KMS-11 (cell line): ENCODE results near the gene CCDC158.

Experiments
- H2AFZ ChIP-seq: fragments of 200-600 bp; sonication (generic); 2 replicates; pipeline ENCODE4 v1.6.1; 2016; ENCODE audit warnings: antibody characterized with exemption, mixed run types, low read depth
- H3K27ac ChIP-seq: fragments of 200-600 bp; sonication (generic); 2 replicates; pipeline ENCODE4 v1.6.1; 2016; ENCODE audit warnings: mild to moderate bottlenecking, mixed run types
- H3K27me3 ChIP-seq: fragments of 200-600 bp; sonication (generic); 2 replicates; pipeline ENCODE4 v1.6.1; 2017; ENCODE audit warnings: mild to moderate bottlenecking, low read depth, mixed run types, moderate library complexity; ENCODE audit not compliant: insufficient read depth
- H3K36me3 ChIP-seq: fragments of 200-600 bp; sonication (generic); 2 replicates; pipeline ENCODE4 v1.6.1; 2017; ENCODE audit warnings: mild to moderate bottlenecking, mixed run types; ENCODE audit not compliant: insufficient read depth
- H3K4me1 ChIP-seq: fragments of 200-600 bp; sonication (generic); 2 replicates; pipeline ENCODE4 v1.6.1; 2016; ENCODE audit warnings: mild to moderate bottlenecking, low read depth, mixed run types; ENCODE audit not compliant: poor library complexity, severe bottlenecking
- H3K4me2 ChIP-seq: fragments of 200-600 bp; sonication (generic); 2 replicates; pipeline ENCODE4 v1.7.0; 2016; ENCODE audit warnings: mild to moderate bottlenecking, mixed run types
- H3K4me3 ChIP-seq: fragments of 200-600 bp; sonication (generic); IDR thresholded peaks from 2 replicates; pipeline ENCODE4 v1.6.1; 2017; ENCODE audit warnings: low read depth, low read length, mixed read lengths; ENCODE audit not compliant: insufficient read depth
- H3K79me2 ChIP-seq: fragments of 200-600 bp; sonication (generic); 2 replicates; pipeline ENCODE4 v1.6.1; 2016; ENCODE audit warnings: low read depth, mixed run types; ENCODE audit not compliant: insufficient read depth
- H3K9ac ChIP-seq: fragments of 200-600 bp; sonication (generic); 2 replicates; pipeline ENCODE4 v1.6.1; 2016; ENCODE audit warnings: mild to moderate bottlenecking, mixed run types
- H4K20me1 ChIP-seq: fragments of 200-600 bp; sonication (generic); 2 replicates; pipeline ENCODE4 v1.6.1; 2016; ENCODE audit warnings: mild to moderate bottlenecking, mixed run types; ENCODE audit not compliant: insufficient read depth
- TF ChIP-seq, protein P1 (sequence below): fragments of 200-600 bp; sonication (generic); conservative IDR thresholded peaks from 2 replicates; pipeline ENCODE4 v1.6.1; 2017; ENCODE audit warnings: low read depth, mild to moderate bottlenecking, antibody characterized with exemption, low read length, moderate library complexity, mixed read lengths

Gene CCDC158

DNA sequence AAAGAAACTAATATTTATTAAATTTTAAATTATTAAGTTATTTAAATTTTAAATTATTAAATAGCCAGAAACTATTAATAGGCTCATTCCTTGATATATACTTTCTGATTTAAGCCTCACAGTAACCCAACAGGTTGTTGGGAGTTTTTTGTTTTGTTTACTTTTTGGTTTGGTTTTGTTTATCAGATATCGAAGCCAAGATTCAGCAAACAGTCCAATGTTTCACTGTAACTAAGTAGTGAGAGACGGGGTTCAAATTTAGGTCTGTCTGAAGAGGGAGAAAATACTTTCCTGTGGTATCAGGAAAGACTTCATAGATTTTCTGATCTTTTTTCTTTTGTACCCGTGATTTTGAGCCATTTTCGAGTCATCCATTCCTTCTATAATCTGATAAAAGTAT lies 54.2 kb downstream of the CCDC158 start:
- H3K4me2 ChIP-seq: no peak overlapping the region
- H3K79me2 ChIP-seq: no peaks in the 10 kb centered on the region
- TF ChIP-seq, protein P1, sequence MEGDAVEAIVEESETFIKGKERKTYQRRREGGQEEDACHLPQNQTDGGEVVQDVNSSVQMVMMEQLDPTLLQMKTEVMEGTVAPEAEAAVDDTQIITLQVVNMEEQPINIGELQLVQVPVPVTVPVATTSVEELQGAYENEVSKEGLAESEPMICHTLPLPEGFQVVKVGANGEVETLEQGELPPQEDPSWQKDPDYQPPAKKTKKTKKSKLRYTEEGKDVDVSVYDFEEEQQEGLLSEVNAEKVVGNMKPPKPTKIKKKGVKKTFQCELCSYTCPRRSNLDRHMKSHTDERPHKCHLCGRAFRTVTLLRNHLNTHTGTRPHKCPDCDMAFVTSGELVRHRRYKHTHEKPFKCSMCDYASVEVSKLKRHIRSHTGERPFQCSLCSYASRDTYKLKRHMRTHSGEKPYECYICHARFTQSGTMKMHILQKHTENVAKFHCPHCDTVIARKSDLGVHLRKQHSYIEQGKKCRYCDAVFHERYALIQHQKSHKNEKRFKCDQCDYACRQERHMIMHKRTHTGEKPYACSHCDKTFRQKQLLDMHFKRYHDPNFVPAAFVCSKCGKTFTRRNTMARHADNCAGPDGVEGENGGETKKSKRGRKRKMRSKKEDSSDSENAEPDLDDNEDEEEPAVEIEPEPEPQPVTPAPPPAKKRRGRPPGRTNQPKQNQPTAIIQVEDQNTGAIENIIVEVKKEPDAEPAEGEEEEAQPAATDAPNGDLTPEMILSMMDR: no peak
- no peaks in the 10 kb centered on the region; the same call in 1 of the 2 replicates for H3K27me3 ChIP-seq
- H3K9ac ChIP-seq: no peak overlapping the region
- H3K27ac ChIP-seq: no peak overlapping the region
- no peak overlapping the region for H3K4me3 ChIP-seq
- H4K20me1 ChIP-seq: no peaks in the 10 kb centered on the region
- no peak overlapping the region for H2AFZ ChIP-seq
- no peaks in the 10 kb centered on the region for H3K36me3 ChIP-seq
- H3K4me1 ChIP-seq: no peaks in the 10 kb centered on the region

DNA sequence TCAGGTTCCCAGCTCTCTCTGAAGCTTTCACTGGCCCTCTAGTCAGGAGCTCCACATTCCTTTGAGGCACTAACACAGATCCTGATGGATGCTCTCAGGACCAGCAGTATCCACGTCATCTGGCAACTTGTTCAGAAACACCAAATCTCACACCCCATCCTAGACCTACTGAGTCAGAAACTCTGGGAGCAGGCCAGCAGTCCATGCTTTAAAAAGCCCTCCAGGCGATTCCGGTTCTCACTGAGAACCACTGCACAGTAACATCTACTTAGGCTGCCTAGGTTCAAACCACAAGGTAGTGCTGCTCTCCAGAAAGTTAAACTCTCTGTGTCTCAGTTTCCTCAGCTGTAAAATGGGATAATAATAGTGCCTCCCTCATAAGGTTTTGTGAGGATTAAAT lies 55.3 kb downstream of the CCDC158 start:
- Histone ChIP-seq H3K79me2 (no peaks in the 10 kb centered on the region), H4K20me1 (no peaks in the 10 kb centered on the region), H3K27ac (no peak overlapping the region), H3K4me2 (no peak overlapping the region), H3K36me3 (no peaks in the 10 kb centered on the region), H3K9ac (no peak overlapping the region), H3K27me3 (no peaks in the 10 kb centered on the region; the same call in 1 of the 2 replicates), H2AFZ (no peak overlapping the region), H3K4me3 (no peak overlapping the region), H3K4me1 (no peaks in the 10 kb centered on the region)
- TF ChIP-seq, protein P1: no peak

DNA sequence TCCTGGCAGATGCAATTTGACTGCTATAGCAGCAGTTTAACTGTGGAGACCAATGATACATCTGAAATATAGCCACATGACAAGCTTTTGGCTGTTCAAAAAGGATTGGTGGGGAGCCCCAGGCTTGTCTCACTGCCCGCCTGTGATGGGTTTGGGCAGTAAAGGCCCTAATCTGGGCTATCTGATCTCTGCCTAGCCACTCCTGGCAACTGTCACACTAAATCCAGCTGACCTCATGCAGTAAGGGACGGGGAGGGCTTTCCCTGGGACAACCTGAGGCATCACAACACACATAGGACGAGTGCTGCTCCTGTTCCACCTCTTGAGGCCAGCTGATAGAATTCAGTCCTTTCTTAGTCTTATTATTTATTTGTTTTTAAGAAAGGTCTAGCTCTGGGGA lies 56.2 kb downstream of the CCDC158 start:
- Histone ChIP-seq H3K27ac (no peak overlapping the region), H3K79me2 (no peaks in the 10 kb centered on the region), H3K9ac (no peak overlapping the region), H3K4me3 (no peak overlapping the region), H3K36me3 (no peaks in the 10 kb centered on the region), H4K20me1 (no peaks in the 10 kb centered on the region), H3K4me1 (no peaks in the 10 kb centered on the region), H3K4me2 (no peak overlapping the region), H2AFZ (no peak overlapping the region), H3K27me3 (no peaks in the 10 kb centered on the region; the same call in 1 of the 2 replicates)
- TF ChIP-seq, protein P1: no peak

DNA sequence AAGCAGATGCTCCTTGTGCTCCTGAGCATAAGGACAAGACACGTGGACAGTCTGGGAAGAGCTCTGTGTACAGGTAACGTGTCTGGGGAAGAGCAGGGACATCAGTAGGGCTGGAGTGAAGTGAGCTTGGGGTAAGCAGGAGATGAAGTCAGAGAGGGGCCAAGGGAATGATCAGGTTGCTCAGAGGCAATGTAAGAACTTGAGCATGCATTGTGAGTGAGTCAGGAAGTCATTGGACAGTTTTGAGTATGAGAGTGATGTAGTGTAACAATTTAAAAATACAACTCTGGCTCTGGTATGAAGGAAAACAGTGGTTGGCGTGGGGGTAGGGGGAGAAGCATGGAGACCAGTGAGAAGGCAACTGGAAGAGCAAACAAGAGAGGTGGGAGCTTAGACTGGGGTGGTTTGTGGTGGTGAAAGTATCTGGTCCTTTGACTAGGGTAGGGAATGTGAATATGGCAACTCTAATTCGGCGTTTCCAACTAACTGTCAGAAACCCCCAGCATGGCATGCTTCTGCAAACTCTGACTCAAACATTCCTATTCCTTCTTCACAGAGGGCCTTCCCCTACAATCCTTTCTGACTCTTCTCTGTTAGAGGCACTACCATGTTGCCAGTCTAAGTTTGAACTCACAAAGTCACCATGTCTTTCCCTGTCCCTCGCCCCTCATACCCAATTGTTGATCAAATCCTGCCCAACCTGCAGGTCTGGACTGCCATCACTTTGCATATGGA lies 57.2 kb downstream of the CCDC158 start:
- H3K4me2 ChIP-seq: no peak overlapping the region
- H3K27me3 ChIP-seq: no peaks in the 10 kb centered on the region; the same call in 1 of the 2 replicates
- TF ChIP-seq, protein P1: no peak
- no peak overlapping the region for H3K27ac ChIP-seq
- H3K79me2 ChIP-seq: no peaks in the 10 kb centered on the region
- H3K36me3 ChIP-seq: no peaks in the 10 kb centered on the region
- no peak overlapping the region for H2AFZ ChIP-seq
- H3K9ac ChIP-seq: no peak overlapping the region
- no peaks in the 10 kb centered on the region for H4K20me1 ChIP-seq
- no peak overlapping the region for H3K4me3 ChIP-seq
- H3K4me1 ChIP-seq: no peaks in the 10 kb centered on the region
